HepG2 (cell line): ENCODE results near the gene POLR1C. TPM values are rescaled to one million over a fixed set of nuclear protein-coding genes. Genes with fewer than 3 reads are reported as not detected.

Experiments
- DZIP1 ChIP-seq: sonication (generic); formaldehyde crosslinking; IDR thresholded peaks from 2 replicates; pipeline ENCODE4 v1.5.0; 2020; ENCODE audit warnings: mild to moderate bottlenecking, missing genetic modification reagents
- E2F2 ChIP-seq: sonication (generic); formaldehyde crosslinking; IDR thresholded peaks from 2 replicates; pipeline ENCODE4 v1.4.0; 2020; ENCODE audit warnings: missing genetic modification reagents, borderline replicate concordance
- EED ChIP-seq: sonication (generic); formaldehyde crosslinking; IDR thresholded peaks from 2 replicates; pipeline ENCODE4 v1.5.0; 2020; ENCODE audit warnings: mild to moderate bottlenecking, missing genetic modification reagents
- ELF4 ChIP-seq: sonication (generic); formaldehyde crosslinking; IDR thresholded peaks from 2 replicates; pipeline ENCODE4 v1.5.0; 2020; ENCODE audit warnings: missing genetic modification reagents, mild to moderate bottlenecking, moderate library complexity, borderline replicate concordance
- GATAD1 ChIP-seq: IDR thresholded peaks from 2 replicates; pipeline ENCODE4 v1.6.1; 2016; ENCODE audit warnings: missing genetic modification reagents, missing compliant biosample characterization
- HDAC2 ChIP-seq: sonication (generic); formaldehyde crosslinking; IDR thresholded peaks from 2 replicates; pipeline ENCODE4 v1.4.0; 2020; ENCODE audit warnings: missing genetic modification reagents
- HNRNPUL1 ChIP-seq: fragments of 200-400 bp; formaldehyde crosslinking; IDR thresholded peaks from 2 replicates; pipeline ENCODE4 v1.6.1; 2017; ENCODE audit warnings: low read depth, mild to moderate bottlenecking, low read length, moderate library complexity
- MATR3 ChIP-seq: sonication (generic); formaldehyde crosslinking; IDR thresholded peaks from 2 replicates; pipeline ENCODE4 v1.4.0; 2020; ENCODE audit warnings: missing genetic modification reagents
- MTF1 ChIP-seq: sonication (generic); formaldehyde crosslinking; IDR thresholded peaks from 2 replicates; pipeline ENCODE4 v1.5.0; 2020; ENCODE audit warnings: missing genetic modification reagents
- PAX8 ChIP-seq: sonication (generic); formaldehyde crosslinking; IDR thresholded peaks from 2 replicates; pipeline ENCODE4 v1.8.0; 2022; ENCODE audit warnings: mild to moderate bottlenecking, missing genetic modification reagents, borderline replicate concordance
- POLR2A ChIP-seq, 2 experiments: IDR thresholded peaks; 2 replicates each; pipeline ENCODE4 v1.6.1; 2011; ENCODE audit warnings: low read depth in 2 of 2, low read length in 2 of 2, mild to moderate bottlenecking in 1 of 2, moderate library complexity in 1 of 2; ENCODE audit not compliant: insufficient read depth in 1 of 2
- RARA ChIP-seq: IDR thresholded peaks from 2 replicates; pipeline ENCODE4 v1.6.1; 2016; ENCODE audit warnings: missing genetic modification reagents, missing compliant biosample characterization
- SALL2 ChIP-seq: sonication (generic); formaldehyde crosslinking; IDR thresholded peaks from 2 replicates; pipeline ENCODE4 v1.8.1; 2023; ENCODE audit warnings: mild to moderate bottlenecking, missing genetic modification reagents, inconsistent platforms
- SIN3B ChIP-seq: fragments of 150-350 bp; IDR thresholded peaks from 2 replicates; pipeline ENCODE4 v1.6.1; 2014; ENCODE audit warnings: low read length
- SIX4 ChIP-seq: sonication (generic); formaldehyde crosslinking; IDR thresholded peaks from 2 replicates; pipeline ENCODE4 v1.4.0; 2020; ENCODE audit warnings: missing genetic modification reagents
- SMAD1 ChIP-seq: sonication (generic); formaldehyde crosslinking; IDR thresholded peaks from 2 replicates; pipeline ENCODE4 v1.4.0; 2020; ENCODE audit warnings: missing genetic modification reagents, low read depth, mild to moderate bottlenecking, borderline replicate concordance
- SMAD9 ChIP-seq: sonication (generic); formaldehyde crosslinking; IDR thresholded peaks from 2 replicates; pipeline ENCODE4 v1.5.1; 2020; ENCODE audit warnings: mild to moderate bottlenecking, missing genetic modification reagents
- SRSF4 ChIP-seq: fragments of 200-400 bp; formaldehyde crosslinking; IDR thresholded peaks from one replicate; pipeline ENCODE4 v1.6.1; 2018; ENCODE audit warnings: mild to moderate bottlenecking, low read depth, low read length, moderate library complexity; ENCODE audit not compliant: poor library complexity, severe bottlenecking
- TARDBP ChIP-seq: sonication (generic); formaldehyde crosslinking; IDR thresholded peaks from 2 replicates; pipeline ENCODE4 v1.8.0; 2022; ENCODE audit warnings: mild to moderate bottlenecking, missing genetic modification reagents
- ZFP82 ChIP-seq: sonication (generic); formaldehyde crosslinking; IDR thresholded peaks from 2 replicates; pipeline ENCODE4 v1.5.1; 2020; ENCODE audit warnings: mild to moderate bottlenecking, missing genetic modification reagents, borderline replicate concordance
- ZNF3 ChIP-seq: IDR thresholded peaks from 2 replicates; pipeline ENCODE4 v1.7.0; 2017; ENCODE audit warnings: inconsistent platforms
- ZNF329 ChIP-seq: sonication (generic); formaldehyde crosslinking; IDR thresholded peaks from 2 replicates; pipeline ENCODE4 v1.9.0; 2021; ENCODE audit warnings: low read depth, mild to moderate bottlenecking, missing genetic modification reagents
- ZNF543 ChIP-seq: sonication (generic); formaldehyde crosslinking; IDR thresholded peaks from 2 replicates; pipeline ENCODE4 v1.4.0; 2020; ENCODE audit warnings: mild to moderate bottlenecking, missing genetic modification reagents
- ZNF549 ChIP-seq: sonication (generic); formaldehyde crosslinking; IDR thresholded peaks from 2 replicates; pipeline ENCODE4 v1.5.0; 2020; ENCODE audit warnings: missing genetic modification reagents
- ZNF574 ChIP-seq: sonication (generic); formaldehyde crosslinking; IDR thresholded peaks from 2 replicates; pipeline ENCODE4 v1.4.0; 2020; ENCODE audit warnings: missing genetic modification reagents
- ZNF629 ChIP-seq: sonication (generic); formaldehyde crosslinking; conservative IDR thresholded peaks from 2 replicates; pipeline ENCODE4 v1.5.0; 2020; ENCODE audit warnings: missing genetic modification reagents
- polyA plus RNA-seq, 8 experiments: library from polyadenylated mRNA; depleted of rRNA in 3 of 8; stranded (reverse) in 7 of 8; unstranded in 1 of 8; fragments of >200 nt; fragmentation: Illumina TruSeq in 4 of 8; extraction: Trizol in 4 of 8; gene quantifications; 2 replicates each; pipeline versions ENCODE4 v1.2.1 to v1.2.3, GENCODE V29; 2011 to 2016; ENCODE audit warnings: low read depth in 4 of 8, missing spikeins in 1 of 8, mixed read lengths in 1 of 8; ENCODE audit not compliant: insufficient read depth in 1 of 8
- total RNA-seq, 5 experiments: library from RNA; depleted of rRNA; stranded (reverse); fragments of >200 nt; fragmentation: Illumina TruSeq; extraction: Trizol; gene quantifications; 2 replicates each; pipeline ENCODE4 v1.2.3, GENCODE V29; 2016; ENCODE audit warnings: low read depth in 1 of 5

Gene POLR1C
- total and polyA plus RNA-seq, 2 of the 13 experiments (the other 11 are each of a cell fraction or from before 2014, with no cell fraction given): 62.6 to 72.2 TPM

- peak; percentile 38; the same call in 1 of the 2 replicates for TF ChIP-seq HDAC2
- TF ChIP-seq TARDBP: peak; percentile 80; the same call in 1 of the 2 replicates
- TF ChIP-seq SALL2 (CRISPR knock-in tag): peak; percentile 82
- TF ChIP-seq HNRNPUL1: no peak
- no peak for TF ChIP-seq ZNF549
- TF ChIP-seq ZNF329 (CRISPR knock-in tag): no peak
- peak; percentile 66; the same call in 1 of the 2 replicates for TF ChIP-seq ZFP82 (CRISPR knock-in tag)
- no peak for TF ChIP-seq ZNF3 (CRISPR knock-in tag)
- TF ChIP-seq SIN3B: peak; percentile 86
- TF ChIP-seq ELF4 (CRISPR knock-in tag): no peak
- TF ChIP-seq SIX4 (CRISPR knock-in tag): no peak
- 0 out of 2 replicates have a peak, but pooled peaks have one; percentile 74 for TF ChIP-seq PAX8 (CRISPR knock-in tag)
- TF ChIP-seq MTF1 (CRISPR knock-in tag): no peak
- no peak for TF ChIP-seq SRSF4
- no peak for TF ChIP-seq SMAD9 (CRISPR knock-in tag)
- no peak for TF ChIP-seq E2F2 (CRISPR knock-in tag)
- no peak for TF ChIP-seq SMAD1 (CRISPR knock-in tag)
- TF ChIP-seq RARA (CRISPR knock-in tag): 0 out of 2 replicates have a peak, but pooled peaks have one; percentile 29
- no peak for TF ChIP-seq MATR3 (CRISPR knock-in tag)
- TF ChIP-seq POLR2A (IDR thresholded peaks at IDR 0.05; ENCODE audit: insufficient read depth in 1 of 2, low read depth in 2 of 2, low read length in 2 of 2): peak; percentile 75 to 88
- TF ChIP-seq GATAD1: peak; percentile 93
- no peak for TF ChIP-seq EED (CRISPR knock-in tag)
- TF ChIP-seq ZNF543 (CRISPR knock-in tag): peak; percentile 69; the same call in 1 of the 2 replicates
- TF ChIP-seq ZNF574: peak; percentile 66
- no peak for TF ChIP-seq DZIP1 (CRISPR knock-in tag)
- 0 out of 2 replicates have a peak, but pooled peaks have one; percentile 11 for TF ChIP-seq ZNF629 (CRISPR knock-in tag)
These were observed 39.5 kb upstream of the POLR1C start, which contains the start of gene TJAP1 (continued) for GRCh38 chr6:43477235-43478007.
